ENCODE results near the gene ATF7.

The ATF7 gene

GRCh38 chr12:53564941-53565340, 61.2 kb downstream of the ATF7 start:
- Histone ChIP-seq H3K27ac (peak overlapping the region; percentile 24), H3K9me3 (no peaks in the 10 kb centered on the region), H3K36me3 (no peaks in the 10 kb centered on the region), H3K4me1 (ENCODE audit: control insufficient read depth in 1 of 2, insufficient read depth in 1 of 2, low read depth in 1 of 2, low read length in 1 of 2) (peaks cover 12 to 16% of the 10 kb centered on the region in 2 experiments), H3K27me3 (no peaks in the 10 kb centered on the region), H3K4me3 (ENCODE audit: low read depth in 1 of 2, low read length in 1 of 2) (no peak overlapping the region)
- TF ChIP-seq CTCF (IDR thresholded peaks at IDR 0.05): no peak

- Histone ChIP-seq H3K27me3 (no peaks in the 10 kb centered on the region), H3K9me3 (no peaks in the 10 kb centered on the region), H3K27ac (peak overlapping the region; percentile 1), H3K36me3 (no peaks in the 10 kb centered on the region), H3K4me1 (ENCODE audit: control insufficient read depth in 1 of 2, insufficient read depth in 1 of 2, low read depth in 1 of 2, low read length in 1 of 2) (peaks cover 12 to 16% of the 10 kb centered on the region in 2 experiments), H3K4me3 (ENCODE audit: low read depth in 1 of 2, low read length in 1 of 2) (no peak overlapping the region)
- TF ChIP-seq CTCF (IDR thresholded peaks at IDR 0.05): no peak
These were observed 61.9 kb downstream of the ATF7 start for GRCh38 chr12:53564278-53564677.

GRCh38 chr12:53563452-53564028, 62.6 kb downstream of the ATF7 start:
- no peaks in the 10 kb centered on the region for H3K27me3 ChIP-seq
- no peak overlapping the region for H3K4me3 ChIP-seq (ENCODE audit: low read depth in 1 of 2, low read length in 1 of 2)
- peaks cover 12 to 16% of the 10 kb centered on the region in 2 experiments for H3K4me1 ChIP-seq (ENCODE audit: control insufficient read depth in 1 of 2, insufficient read depth in 1 of 2, low read depth in 1 of 2, low read length in 1 of 2)
- no peaks in the 10 kb centered on the region for H3K36me3 ChIP-seq
- no peak for TF ChIP-seq CTCF (IDR thresholded peaks at IDR 0.05)
- H3K9me3 ChIP-seq: no peaks in the 10 kb centered on the region
- H3K27ac ChIP-seq: peak overlapping the region; percentile 1

- peaks cover 12 to 16% of the 10 kb centered on the region in 2 experiments for H3K4me1 ChIP-seq (ENCODE audit: control insufficient read depth in 1 of 2, insufficient read depth in 1 of 2, low read depth in 1 of 2, low read length in 1 of 2)
- H3K9me3 ChIP-seq: no peaks in the 10 kb centered on the region
- H3K27ac ChIP-seq: no peak overlapping the region
- H3K27me3 ChIP-seq: no peaks in the 10 kb centered on the region
- H3K4me3 ChIP-seq (ENCODE audit: low read depth in 1 of 2, low read length in 1 of 2): no peak overlapping the region
- no peak for TF ChIP-seq CTCF (IDR thresholded peaks at IDR 0.05)
- no peaks in the 10 kb centered on the region for H3K36me3 ChIP-seq
These were observed 64.6 kb downstream of the ATF7 start for GRCh38 chr12:53561590-53561953.

- H3K27me3 ChIP-seq: no peaks in the 10 kb centered on the region
- no peak overlapping the region for H3K4me3 ChIP-seq (ENCODE audit: low read depth in 1 of 2, low read length in 1 of 2)
- no peak for TF ChIP-seq CTCF (IDR thresholded peaks at IDR 0.05)
- peaks cover 12 to 16% of the 10 kb centered on the region in 2 experiments for H3K4me1 ChIP-seq (ENCODE audit: control insufficient read depth in 1 of 2, insufficient read depth in 1 of 2, low read depth in 1 of 2, low read length in 1 of 2)
- no peaks in the 10 kb centered on the region for H3K9me3 ChIP-seq
- H3K36me3 ChIP-seq: no peaks in the 10 kb centered on the region
- H3K27ac ChIP-seq: no peak overlapping the region
These were observed 65.1 kb downstream of the ATF7 start for GRCh38 chr12:53560912-53561589.
